CD4-positive, alpha-beta T cell treated with Interleukin-1 beta for 1 hour (primary cell): Measurements from ENCODE around the gene NPL.

ENCODE experiments used
- DNase-seq, 2 donors: peaks; one replicate each; pipeline ENCODE4 v3.0.0-alpha.2; 2020 to 2022

NPL gene

DNA sequence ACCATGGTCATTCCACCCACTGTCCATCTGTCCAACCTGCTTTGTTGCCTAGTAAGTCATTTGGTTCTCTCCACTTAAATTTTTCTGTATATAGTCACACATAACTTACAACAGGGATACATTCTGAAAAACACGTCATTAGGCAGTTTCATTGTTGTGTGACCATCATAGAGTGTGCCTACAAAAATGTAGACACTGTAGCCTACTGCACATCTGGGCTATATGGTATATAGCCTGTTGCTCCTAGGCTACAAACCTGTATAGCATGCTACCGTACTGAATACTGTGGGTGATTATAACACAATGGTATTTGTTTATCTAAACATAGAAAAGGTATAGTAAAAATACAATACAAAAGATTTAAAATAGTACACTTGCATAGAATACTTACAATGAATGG lies 10.0 kb upstream of the NPL start:
- no peak for DNase-seq

DNA sequence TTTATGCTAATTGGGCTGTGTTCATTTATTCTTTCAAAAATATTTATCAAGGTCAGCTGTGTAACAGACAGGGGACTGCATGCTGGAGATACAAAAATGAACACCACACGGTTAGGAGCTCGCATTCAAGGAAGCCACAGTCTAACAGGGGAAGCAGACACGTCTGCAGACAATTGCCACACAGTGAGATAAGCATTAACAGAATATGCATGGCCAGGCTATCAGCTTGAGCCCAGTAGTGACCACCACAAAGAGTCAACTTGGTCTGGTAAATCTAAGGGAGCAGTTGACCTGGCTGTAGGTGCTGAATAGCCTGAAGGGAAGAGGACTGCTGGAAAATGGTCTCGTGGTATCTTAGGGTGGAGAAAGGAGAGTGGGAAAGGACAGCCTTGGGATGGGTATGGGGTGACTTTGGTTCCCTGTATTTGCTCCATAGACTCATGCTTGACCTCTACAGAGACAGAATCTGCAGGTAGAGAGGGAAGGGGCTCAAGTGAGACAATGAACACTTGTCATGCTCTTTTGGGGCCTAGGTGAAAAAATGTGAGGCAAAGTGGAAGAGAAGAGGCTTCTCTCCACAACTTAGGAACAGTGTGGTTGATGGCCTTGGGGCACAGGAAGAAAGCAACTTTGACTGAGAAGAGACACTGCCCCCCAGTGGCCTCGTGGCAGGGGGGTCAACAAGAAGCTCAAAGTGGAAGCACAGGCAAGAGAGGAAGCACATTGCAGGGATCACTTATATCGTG lies 7.6 kb upstream of the NPL start:
- DNase-seq, result peak; percentile 65 to 69

DNA sequence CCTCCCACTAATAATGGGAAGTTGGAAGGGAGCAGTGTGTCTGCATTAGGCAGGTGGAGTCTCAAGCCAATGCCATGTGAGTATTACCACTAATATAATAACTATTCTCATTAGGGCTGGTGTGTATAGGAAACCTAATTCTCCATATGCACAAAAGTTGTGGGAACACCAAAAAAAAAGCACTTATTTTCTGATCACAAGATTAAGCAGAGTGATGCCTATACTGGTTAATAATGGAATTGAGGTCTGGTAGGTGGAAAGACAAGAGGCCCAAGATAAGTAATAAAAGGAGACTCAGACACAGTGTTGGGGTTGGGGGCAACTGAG lies 7.0 kb upstream of the NPL start:
- no peak for DNase-seq

DNA sequence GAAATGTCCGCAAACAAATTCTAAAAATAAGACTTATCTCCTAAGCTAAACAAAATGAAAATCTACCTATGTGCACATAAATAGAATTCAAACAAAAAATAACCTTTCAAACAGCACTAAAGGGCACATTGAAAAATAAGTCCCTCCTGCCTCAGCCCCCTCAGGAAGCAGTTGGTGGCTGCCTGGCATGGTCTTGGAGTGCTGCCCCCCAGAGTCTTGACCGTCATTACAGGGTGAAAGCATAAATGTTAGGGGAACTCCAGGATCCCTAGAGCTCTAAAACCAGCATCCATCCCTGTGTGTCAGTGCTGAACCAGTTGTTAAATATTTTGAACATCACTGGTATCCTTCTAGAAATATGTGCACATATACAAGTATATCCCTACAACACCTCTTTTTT lies 6.5 kb upstream of the NPL start:
- DNase-seq, result no peak

DNA sequence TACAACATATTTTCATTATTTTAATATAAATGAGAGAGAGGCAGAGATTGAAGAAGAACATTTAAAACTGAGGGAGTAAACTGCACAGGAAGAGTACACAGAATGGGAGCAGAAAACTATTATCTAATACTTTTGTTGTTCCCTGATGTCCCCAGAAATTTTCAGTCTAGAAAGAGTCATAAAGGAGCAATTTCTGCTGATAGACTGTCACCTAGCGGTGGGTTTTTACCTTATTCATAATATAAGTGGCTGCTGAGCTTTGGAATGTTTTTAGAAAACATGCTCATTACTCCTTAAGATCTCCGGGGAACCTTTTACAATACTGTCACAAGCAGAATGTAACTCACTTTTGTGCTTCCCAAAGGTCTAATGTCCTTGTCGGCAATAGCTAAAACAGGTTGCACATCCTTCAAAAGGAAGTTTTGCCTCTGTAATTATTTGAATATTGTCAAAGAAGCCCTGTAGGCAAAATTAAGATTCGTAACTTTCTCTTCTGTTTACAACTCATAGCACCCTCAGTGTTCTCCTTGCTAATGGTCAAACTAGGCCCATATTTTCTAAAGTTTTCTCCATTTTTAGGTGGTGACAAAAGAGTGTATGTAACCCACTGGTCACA lies 4.9 kb upstream of the NPL start:
- peak in 1 of 2 donors; percentile 64 for DNase-seq

DNA sequence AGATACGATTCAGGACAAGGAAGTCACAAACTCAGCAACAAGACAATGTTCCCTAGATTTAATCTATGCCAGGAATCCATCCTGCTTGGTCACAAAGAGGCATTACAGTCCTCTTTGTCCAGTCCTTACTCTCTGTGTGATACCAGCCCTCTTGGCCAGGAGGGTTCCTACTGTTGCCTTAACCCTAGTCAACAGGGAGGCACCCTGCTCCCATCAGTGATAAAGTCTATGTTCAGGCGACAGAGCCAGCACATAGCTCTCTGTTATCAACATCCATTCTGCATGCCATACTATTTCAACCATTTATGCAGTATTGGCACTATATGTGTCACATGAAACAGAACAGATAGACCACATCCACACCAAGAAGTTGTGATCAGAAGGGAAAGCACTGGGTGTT lies 4.4 kb upstream of the NPL start:
- no peak for DNase-seq

DNA sequence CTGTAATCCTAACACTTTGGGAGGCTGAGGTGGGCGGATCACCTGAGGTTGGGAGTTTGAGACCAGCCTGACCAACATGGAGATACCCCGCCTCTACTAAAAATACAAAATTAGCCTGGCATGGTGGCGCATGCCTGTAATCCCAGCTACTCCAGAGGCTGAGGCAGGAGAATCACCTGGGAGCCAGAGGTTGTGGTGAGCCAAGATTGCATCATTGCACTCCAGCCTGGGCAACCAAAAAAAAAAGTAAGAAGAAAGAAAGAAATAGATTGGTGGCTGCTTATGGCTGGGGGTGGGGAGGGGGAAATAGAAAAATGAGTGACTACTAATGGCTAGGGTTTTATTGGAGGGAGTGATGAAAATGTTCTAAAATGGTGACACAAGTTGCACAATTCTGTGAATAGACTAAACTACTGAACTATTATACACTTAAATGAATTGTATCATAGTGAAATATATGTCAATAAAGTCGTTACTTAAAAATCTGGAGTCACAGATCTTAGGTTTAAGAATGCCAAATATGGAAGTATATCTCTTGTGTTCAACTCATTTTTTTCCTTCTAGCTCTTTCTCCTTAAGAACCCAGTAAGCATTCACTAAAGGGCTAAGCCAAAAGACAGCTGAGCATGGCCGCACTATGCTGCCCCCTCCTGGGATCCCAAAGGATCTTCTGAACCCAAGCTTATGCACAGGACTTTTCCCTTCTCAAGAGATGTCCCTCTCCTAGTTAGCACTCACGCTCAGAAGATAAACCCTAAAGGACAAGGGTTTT lies 3.2 kb upstream of the NPL start:
- DNase-seq, result peak; percentile 31 to 36

DNA sequence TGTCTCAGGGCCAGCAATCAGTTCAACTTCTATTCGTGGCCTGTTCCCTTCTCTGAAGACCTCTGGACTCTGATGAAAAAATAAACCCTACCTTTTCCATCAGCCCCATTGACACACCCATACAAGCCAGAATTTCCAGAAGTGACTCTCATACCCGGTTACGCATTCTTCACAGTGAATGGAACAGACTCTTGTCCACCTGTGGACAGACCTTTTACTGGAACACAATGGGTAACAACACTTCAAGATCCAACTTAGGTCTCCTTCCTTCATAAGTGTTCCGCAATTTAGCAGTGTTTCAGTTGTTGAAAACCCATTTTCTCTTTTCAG lies 2.6 kb upstream of the NPL start:
- DNase-seq, result no peak

DNA sequence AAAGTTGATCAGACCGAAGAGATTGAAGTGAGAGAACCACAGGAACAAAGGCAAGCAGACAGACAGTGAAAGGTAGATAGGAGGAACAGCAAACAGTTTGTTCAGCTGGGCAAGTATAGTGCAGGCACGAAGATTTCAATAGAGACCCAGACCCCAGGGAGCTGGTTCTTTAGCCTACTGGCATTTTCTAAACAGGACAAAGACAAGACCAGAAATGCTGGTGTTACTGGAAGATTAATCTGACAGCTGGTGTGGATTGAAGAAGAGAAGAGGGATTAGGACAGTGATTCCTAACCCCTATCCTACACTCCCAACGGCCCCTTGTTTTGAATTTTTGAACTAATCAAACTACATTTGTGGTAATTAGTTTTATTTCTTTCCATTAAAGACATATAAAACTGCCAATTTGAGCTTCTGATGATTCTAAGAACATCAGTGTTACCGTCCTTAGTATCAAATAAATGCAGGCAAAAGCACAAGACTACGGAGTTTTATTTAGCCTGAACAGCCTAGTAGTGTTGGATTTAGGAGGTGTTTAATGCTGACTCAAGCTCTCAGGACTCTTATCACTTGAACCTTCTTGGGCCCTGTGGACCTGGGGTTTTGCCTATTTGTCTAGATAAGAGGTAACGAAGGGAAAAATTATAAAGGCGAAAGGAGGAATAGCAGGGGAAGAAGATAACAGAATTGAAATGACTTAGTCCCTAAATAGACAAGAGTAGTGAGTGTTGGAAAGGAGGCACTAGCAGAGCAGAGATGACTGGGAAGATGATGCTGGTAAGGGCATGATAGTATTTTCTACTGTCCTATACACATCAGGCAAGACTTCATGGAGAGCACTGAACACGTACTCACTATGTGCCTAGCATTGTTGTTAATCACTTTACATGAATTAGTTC lies 2.0 kb downstream of the NPL start:
- no peak for DNase-seq

DNA sequence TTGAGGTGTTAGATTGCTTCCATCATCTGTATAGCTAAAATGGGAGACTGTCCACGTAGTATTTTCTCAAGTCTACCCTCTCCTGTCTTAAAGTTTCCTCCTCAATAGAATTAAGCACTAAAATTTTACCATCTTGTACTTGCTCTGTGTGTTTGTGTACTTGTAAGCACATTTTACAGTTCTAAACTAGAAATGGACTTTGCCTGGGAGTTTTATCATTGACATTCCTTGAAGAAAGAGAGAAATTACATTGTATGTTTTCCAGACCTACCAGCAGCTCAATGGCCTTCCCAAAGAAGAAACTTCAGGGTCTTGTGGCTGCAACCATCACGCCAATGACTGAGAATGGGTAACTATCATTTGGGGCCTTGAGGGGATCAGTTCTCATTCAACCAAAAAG lies 4.5 kb downstream of the NPL start:
- DNase-seq, result no peak

DNA sequence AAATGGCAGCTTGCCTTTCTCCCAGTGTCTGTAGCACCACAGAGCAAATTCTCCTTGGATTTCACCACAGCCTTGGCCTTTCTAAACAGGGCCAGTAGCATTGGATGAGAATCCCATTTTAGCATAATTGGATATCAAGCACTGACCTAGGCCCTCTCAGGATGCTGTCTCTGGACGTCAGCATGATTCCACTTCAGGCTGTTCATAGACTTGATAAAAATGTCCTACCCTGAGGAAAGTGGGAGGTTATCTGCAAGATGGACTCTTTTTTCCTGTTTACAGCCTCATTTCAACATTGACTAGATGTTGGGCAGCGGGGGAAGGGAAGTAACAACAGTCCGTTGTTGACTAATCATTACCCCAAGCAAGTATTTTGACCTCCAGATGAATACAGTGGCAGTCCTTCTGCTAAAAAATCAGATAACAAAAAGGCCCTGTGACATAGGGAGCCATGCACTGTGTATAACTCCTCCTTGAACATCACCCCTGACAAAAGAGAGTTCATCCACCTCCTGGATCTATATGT lies 5.2 kb downstream of the NPL start:
- DNase-seq, result peak in 1 of 2 donors; percentile 16

DNA sequence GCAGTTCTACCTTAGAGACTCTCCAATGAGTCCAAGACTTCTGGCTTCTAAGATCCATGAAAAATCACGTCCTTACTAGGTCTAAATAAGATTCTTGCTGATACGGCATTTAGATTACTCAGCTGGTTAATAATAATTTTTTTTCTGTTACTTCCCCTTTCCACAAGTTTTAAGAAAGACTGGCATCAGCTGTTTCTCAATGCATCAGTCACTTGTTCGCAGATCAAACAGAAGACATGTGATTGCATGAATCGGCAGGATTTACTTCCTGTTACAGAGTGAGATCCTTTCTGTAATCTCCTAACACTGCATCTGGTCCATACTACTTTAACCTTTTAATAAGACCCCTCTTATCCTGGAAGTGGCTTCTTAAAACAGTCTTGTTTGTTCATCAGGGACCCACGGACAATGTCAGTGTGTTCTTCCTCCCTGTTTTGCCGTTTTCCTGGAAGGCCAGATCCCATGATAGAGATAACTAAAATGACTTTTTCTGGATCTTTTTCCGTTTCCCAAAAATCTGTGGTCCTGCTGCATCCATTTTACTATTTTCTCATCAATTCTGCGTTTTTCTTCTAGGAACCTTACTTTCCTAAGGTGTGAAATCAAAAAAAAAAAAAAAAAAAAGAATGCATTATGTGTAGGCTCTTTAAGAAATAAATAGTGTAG lies 6.1 kb downstream of the NPL start:
- peak in 1 of 2 donors; percentile 43 for DNase-seq

DNA sequence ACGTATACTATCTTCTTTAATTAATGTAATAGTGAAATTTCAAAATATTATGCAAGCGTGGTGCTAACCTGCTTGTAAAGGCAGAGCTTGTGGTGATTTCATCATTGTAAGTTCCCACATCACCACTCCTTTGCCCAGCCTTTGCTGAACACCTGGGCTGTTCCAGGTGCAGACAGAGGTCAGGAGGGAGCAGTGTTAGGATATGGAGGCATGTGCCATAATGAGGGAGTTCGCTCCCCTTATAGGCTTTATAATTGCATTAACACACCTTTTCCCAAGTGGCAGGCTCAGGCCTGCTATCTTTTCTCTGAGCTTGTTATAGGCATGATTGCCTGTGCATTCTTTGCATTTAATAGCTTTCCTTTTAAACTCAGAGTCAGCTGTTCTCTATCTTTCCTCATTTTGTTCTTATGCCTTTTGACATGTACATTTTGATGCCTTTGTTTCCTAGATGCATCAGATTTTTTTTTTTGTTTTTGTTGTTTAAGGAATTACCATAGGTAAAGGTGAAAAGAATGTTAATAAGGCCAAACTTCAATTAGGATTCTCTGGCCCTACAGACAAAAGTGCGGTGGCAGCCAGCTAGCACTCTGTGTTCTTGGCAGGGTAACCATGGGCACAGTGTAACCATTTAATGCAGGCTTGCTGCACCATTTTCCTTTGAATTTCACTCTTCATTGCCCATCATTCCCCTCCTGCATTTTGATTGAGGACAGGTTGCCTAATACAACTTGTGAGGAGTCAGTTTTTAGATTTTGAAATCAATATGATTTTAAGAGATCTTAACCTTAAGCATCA lies 12.6 kb downstream of the NPL start:
- DNase-seq, result no peak

DNA sequence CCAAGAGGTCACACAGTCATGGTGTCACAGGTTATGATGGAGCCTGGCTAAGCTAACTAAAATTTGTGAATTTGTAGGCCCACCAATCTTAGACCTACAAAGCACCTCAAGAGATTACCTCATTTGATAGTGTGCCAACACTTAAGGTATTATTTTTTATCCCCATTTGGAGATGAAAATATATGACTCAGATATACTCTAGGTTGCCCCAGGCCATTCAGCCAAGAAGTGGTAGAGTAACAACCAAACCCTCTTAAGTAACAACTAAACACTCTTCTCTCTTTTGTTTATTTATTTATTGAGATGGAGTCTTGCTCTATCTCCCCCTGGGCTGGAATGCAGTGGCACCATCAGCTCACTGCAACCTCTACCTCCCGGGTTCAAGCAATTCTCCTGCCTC lies 14.3 kb downstream of the NPL start:
- DNase-seq, result no peak

DNA sequence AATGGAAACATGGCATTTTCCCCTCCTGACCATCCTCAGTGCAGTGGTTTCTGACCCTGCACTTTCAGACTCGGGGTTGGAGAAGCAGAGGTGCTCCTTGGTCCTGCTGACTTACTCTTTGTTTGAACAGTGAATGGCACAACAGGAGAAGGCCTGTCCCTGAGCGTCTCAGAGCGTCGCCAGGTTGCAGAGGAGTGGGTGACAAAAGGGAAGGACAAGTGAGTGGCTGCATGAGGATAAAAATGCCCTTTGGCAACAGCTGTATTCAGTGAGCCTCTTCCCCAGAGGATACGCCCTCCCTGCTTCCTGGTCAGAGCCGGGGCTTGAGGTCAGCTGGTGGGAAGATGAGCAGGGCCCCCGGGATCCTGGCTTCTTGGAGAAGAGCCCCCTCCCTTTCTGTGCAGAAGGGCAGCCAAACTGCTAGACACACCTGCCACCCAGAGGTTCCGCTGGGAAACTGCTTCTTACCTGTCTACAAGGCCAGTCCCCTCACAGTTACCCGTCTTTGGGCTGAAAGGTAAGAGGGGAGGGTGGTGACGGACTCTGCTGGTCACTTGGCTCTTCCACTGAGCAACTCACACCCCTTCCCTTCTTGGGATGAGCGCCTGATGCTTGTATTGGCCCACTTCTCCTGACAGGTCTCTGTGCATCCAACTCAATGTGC lies 16.6 kb downstream of the NPL start:
- DNase-seq, result no peak

DNA sequence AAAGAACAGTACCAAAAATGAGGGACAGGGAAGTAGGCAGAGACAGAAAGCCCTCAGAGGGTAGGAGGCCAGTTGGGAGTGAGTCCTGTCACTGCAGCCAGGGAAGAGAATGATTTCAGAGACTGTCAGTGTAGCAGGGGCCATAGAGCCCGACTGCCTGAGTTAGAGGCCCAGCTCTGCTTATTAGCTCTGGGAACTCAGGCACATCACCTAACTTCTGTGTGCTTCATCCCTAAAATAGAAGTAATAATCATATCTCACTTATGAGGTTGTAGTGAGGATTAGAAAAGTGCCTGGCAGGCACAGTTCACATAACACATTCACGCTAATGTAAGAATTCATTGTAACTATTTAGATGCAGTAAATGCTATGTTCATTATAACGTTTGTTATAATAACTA lies 18.3 kb downstream of the NPL start:
- no peak for DNase-seq

DNA sequence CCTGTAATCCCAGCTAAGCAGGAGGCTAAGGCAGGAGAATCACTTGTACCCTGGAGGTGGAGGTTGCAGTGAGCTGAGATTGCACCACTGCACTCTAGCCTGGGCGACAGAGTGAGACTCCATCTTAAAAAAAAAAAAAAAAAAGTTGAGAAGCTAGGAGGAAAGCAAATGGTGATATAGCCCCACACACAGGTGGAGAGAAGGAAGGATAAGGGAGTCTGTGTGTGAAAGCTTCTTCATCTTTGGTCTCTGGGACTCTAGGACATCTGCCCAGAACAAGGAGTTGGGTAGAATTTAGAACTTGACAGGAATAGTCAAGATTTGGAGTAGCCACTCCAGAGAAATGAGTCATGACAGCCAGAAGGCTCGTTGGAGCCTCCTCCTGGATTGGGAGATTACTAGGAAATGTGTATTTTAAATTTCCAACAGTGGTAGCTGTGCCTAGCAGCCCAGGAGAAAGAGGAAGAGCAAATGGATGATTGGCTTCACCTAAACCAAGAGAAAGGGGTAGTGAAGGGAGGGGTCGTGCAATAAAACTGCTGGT lies 19.9 kb downstream of the NPL start:
- no peak for DNase-seq

DNA sequence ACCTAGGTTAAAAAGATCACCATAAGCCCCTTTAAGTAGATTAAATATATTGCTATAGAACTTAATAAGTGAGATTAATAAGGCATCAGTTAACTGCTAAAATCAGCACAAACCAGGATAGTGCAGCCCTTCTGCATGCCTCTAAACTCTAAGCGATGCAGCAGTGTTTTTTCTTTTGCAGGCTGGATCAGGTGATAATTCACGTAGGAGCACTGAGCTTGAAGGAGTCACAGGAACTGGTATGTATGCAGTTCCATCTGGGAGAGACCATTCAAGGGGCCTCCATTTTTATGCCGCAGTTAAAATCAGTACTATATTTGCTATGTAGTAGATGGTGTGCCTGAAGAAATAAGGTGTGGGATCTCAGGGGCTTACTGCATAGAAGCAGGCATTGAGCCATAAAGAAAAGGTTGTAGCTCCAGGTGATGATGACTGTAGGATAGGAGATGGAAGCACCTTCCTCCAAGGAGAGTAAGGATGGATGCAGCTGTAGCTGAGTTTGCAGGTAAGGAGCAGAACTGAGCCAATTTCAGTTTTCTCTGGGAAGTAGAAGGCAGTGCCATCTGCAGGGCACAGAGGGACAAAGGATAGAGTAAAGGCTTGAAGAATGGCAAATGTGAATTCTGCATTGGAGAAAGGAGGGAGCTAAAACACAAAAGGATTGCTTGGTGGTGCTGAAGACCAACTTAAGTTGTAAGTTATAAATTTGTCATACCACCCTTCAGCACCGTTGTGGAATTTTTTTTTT lies 22.6 kb downstream of the NPL start:
- no peak for DNase-seq

DNA sequence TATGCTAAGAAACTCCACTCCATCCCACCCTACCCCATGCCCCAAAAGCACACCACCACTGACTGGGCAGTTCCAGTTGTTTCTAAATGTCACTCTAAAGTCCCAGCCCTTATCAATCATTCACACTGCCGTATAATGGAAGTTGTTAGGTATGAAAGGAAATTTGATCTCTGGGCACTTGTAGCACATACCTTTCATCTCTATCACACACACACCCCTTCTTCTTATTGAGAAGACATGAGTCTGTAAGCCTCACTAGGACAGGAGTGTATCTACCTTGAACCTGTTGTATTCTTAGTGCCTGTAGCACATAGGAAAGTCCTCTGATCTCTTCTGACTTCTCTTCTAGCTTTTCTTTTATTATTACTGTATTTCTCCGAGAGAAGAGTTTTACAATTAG lies 27.3 kb downstream of the NPL start:
- DNase-seq, result no peak

DNA sequence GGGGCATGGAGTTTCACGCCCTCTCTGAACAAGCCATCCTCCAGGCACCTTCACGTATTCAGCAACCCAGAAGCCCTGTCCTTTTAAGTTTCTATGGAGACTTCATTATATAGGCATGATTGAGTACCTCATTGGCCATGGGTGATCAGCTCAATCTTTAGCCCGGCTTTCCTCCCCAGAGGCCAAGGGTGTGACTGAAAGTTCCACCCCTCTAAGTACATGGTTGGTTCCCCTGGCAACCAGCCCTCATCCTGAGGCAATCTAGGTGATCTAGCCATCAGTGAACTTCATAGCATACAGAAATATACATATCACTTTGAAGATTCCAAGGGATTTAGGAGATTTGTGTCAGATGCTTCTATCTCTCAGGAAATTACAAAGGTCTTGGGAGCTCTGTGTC lies 28.2 kb downstream of the NPL start:
- no peak for DNase-seq
